Body of pancreas (tissue), 4 donors: ENCODE results near the gene CPA3. TPM values are rescaled to one million over a fixed set of nuclear protein-coding genes. Genes with fewer than 3 reads are reported as not detected.

Experiments
- ATAC-seq: fragments of 150-250 bp; one replicate; pipeline ENCODE4 v1.9.1; 2016
- DNase-seq, 4 donors: peaks; one replicate each; pipeline ENCODE4 v3.0.0-alpha.2; 2019
- H3K27ac ChIP-seq, 4 donors: fragments of 200-600 bp; sonication (generic); 1 replicate in 3 of 4; 2 replicates in 1 of 4; pipeline versions ENCODE4 v1.5.1 to v1.6.1; 2016 to 2019; ENCODE audit warnings: mild to moderate bottlenecking in 1 of 4, mixed read lengths in 1 of 4, moderate library complexity in 1 of 4
- H3K27me3 ChIP-seq, 2 donors: fragments of 200-600 bp; sonication (generic); one replicate each; pipeline ENCODE4 v1.6.0; 2016; ENCODE audit warnings: mild to moderate bottlenecking in 1 of 2
- H3K36me3 ChIP-seq, 2 donors: fragments of 200-600 bp; sonication (generic); replicated peaks in 1 of 2; 2 replicates each; pipeline ENCODE4 v1.5.1; 2016; ENCODE audit warnings: low read depth in 2 of 2; ENCODE audit not compliant: insufficient read depth in 1 of 2
- H3K4me1 ChIP-seq: fragments of 200-600 bp; sonication (generic); one replicate; pipeline ENCODE4 v1.6.0; 2016
- H3K4me3 ChIP-seq, 2 donors: fragments of 200-600 bp; sonication (generic); 1 replicate in 1 of 2; 2 replicates in 1 of 2; pipeline ENCODE4 v1.5.1; 2016 to 2019
- H3K9me3 ChIP-seq, 3 donors: fragments of 200-600 bp; sonication (generic); 1 replicate in 2 of 3; 2 replicates in 1 of 3; pipeline ENCODE4 v1.5.1; 2016
- CTCF ChIP-seq, 7 experiments: fragments of 450-650 bp in 4 of 7; fragments of 200-600 bp in 3 of 7; sonication (generic) in 3 of 7; IDR thresholded peaks; one replicate each; pipeline ENCODE4 v1.5.1; 2016 to 2019; ENCODE audit warnings: antibody characterized with exemption in 7 of 7
- POLR2A ChIP-seq, 3 donors: fragments of 450-650 bp; IDR thresholded peaks; one replicate each; pipeline ENCODE4 v1.6.1; 2016; ENCODE audit warnings: antibody characterized with exemption in 3 of 3, mild to moderate bottlenecking in 2 of 3
- WGBS, 2 donors: methylation state at CpG; one replicate each; pipeline ENCODE4 v1.1.5; 2017; 5-methylcytosine and 5-hydroxymethylcytosine counted together
- intact Hi-C: fragments of 100-400 bp; cut with DNase I; formaldehyde crosslinking; loops from one replicate; pipeline ENCODE4 v1.15.1; 2023
- total RNA-seq, 2 donors: library from RNA; depleted of rRNA; stranded (reverse); fragments of >200 nt; gene quantifications; one replicate each; pipeline ENCODE4 v1.1.0, GENCODE V29; 2016

The CPA3 gene
- total RNA-seq, 2 donors from 2014 or later = 4.9 to 5.7 TPM

- ATAC-seq = no peak
- WGBS, 2 donors = 47 to 57% methylated on average over 2 of the region's 2 CpGs
- no peak for TF ChIP-seq POLR2A (IDR thresholded peaks at IDR 0.05)
- no peak for TF ChIP-seq CTCF (IDR thresholded peaks at IDR 0.05)
Measured at GRCh38 chr3:148906667-148907066, 41.6 kb downstream of the CPA3 start.

GRCh38 chr3:148911173-148911572 lies 46.1 kb downstream of the CPA3 start:
- Histone ChIP-seq H3K9me3 (no peaks in the 10 kb centered on the region), H3K27ac (no peak overlapping the region), H3K4me3 (no peak overlapping the region), H3K36me3 (no peaks in the 10 kb centered on the region), H3K4me1 (no peaks in the 10 kb centered on the region), H3K27me3 (no peaks in the 10 kb centered on the region)
- no peak for DNase-seq
- no peak for ATAC-seq
- 70 to 84% methylated on average over 2 of the region's 2 CpGs for WGBS, 2 donors
- intact Hi-C loops = no loop called here
- TF ChIP-seq POLR2A (IDR thresholded peaks at IDR 0.05) (no peak), CTCF (IDR thresholded peaks at IDR 0.05) (no peak)

More at GRCh38 chr3:148906667-148907066, 41.6 kb downstream of the CPA3 start:
- Histone ChIP-seq H3K9me3 (no peaks in the 10 kb centered on the region), H3K27me3 (no peaks in the 10 kb centered on the region), H3K36me3 (no peaks in the 10 kb centered on the region), H3K27ac (no peak overlapping the region), H3K4me3 (no peak overlapping the region), H3K4me1 (no peaks in the 10 kb centered on the region)
- intact Hi-C loops = no loop called here
- no peak for DNase-seq

- H3K9me3 ChIP-seq = no peaks in the 10 kb centered on the region
- intact Hi-C loops = no loop called here
- H3K27ac ChIP-seq = no peak overlapping the region
- no peaks in the 10 kb centered on the region for H3K4me1 ChIP-seq
- ATAC-seq = no peak
- 84 to 93% methylated on average over 2 of the region's 2 CpGs for WGBS, 2 donors
- no peak for DNase-seq
- no peaks in the 10 kb centered on the region for H3K36me3 ChIP-seq
- TF ChIP-seq CTCF (IDR thresholded peaks at IDR 0.05) = no peak
- TF ChIP-seq POLR2A (IDR thresholded peaks at IDR 0.05) = no peak
- H3K27me3 ChIP-seq = no peaks in the 10 kb centered on the region
- H3K4me3 ChIP-seq = no peak overlapping the region
Measured at GRCh38 chr3:148911592-148911991, 46.5 kb downstream of the CPA3 start.

- no peaks in the 10 kb centered on the region for H3K27me3 ChIP-seq
- intact Hi-C loops = no loop called here
- no peak for TF ChIP-seq CTCF (IDR thresholded peaks at IDR 0.05)
- TF ChIP-seq POLR2A (IDR thresholded peaks at IDR 0.05) = no peak
- no peaks in the 10 kb centered on the region for H3K4me1 ChIP-seq
- no peak overlapping the region for H3K27ac ChIP-seq
- no peak overlapping the region for H3K4me3 ChIP-seq
- no peak for ATAC-seq
- no peaks in the 10 kb centered on the region for H3K9me3 ChIP-seq
- 81 to 83% methylated on average over 1 of the region's 1 CpG for WGBS, 2 donors
- H3K36me3 ChIP-seq = no peaks in the 10 kb centered on the region
- no peak for DNase-seq
Measured at GRCh38 chr3:148914936-148915690, 50.0 kb downstream of the CPA3 start.

- WGBS, 2 donors = 96 to 97% methylated on average over 2 of the region's 2 CpGs
- DNase-seq (no peak), ATAC-seq (no peak)
- Histone ChIP-seq H3K9me3 (no peaks in the 10 kb centered on the region), H3K4me3 (no peak overlapping the region), H3K4me1 (no peaks in the 10 kb centered on the region), H3K36me3 (no peaks in the 10 kb centered on the region), H3K27me3 (no peaks in the 10 kb centered on the region), H3K27ac (no peak overlapping the region)
- TF ChIP-seq POLR2A (IDR thresholded peaks at IDR 0.05) (no peak), CTCF (IDR thresholded peaks at IDR 0.05) (no peak)
- intact Hi-C loops = no loop called here
Measured at GRCh38 chr3:148916132-148916531, 51.0 kb downstream of the CPA3 start.
